Panc1 (cell line): ENCODE data around the gene ELF5. TPM values are rescaled to one million over a fixed set of nuclear protein-coding genes. Genes with fewer than 3 reads are reported as not detected.
A peak's percentile ranks its signal among the peaks of the same experiment; 100 is the strongest.

ENCODE experiments used
- ATAC-seq: fragments of 200-7000 bp; cut with Tn5 transposase; 2 replicates; pipeline ENCODE4 v1.9.1; 2020; ENCODE audit warnings: mild to moderate bottlenecking, moderate library complexity
- BruUV-seq: library from RNA; stranded (reverse); fragments of 400-500 nt; replicated peaks from 2 replicates; lab custom pipeline; 2021; lab: Mats Ljungman, UMichigan
- CTCF ChIA-PET: fragments of 300-600 bp; sonication (Branson Sonifier 250); formaldehyde crosslinking; loops from one replicate; lab custom pipeline; 2022; ENCODE audit warnings: antibody characterized with exemption; lab: Charles Lee
- POLR2A ChIA-PET: fragments of 300-600 bp; sonication (Branson Sonifier 250); formaldehyde crosslinking; loops from one replicate; lab custom pipeline; 2022; ENCODE audit warnings: antibody characterized with exemption; lab: Charles Lee
- DNase-seq: peaks from one replicate; pipeline ENCODE4 v3.0.0-alpha.2; 2010; ENCODE audit warnings: low read depth, low spot score
- H3K27ac ChIP-seq: 2 replicates; pipeline ENCODE4 v1.5.1; 2011; ENCODE audit warnings: mild to moderate bottlenecking, low read length, inconsistent platforms
- H3K27me3 ChIP-seq: fragments of 200-500 bp; sonication (Bioruptor generic); 2 replicates; pipeline ENCODE4 v1.6.0; 2014; ENCODE audit warnings: low read length, inconsistent platforms; ENCODE audit not compliant: control insufficient read depth, insufficient read depth
- H3K36me3 ChIP-seq: fragments of 200-500 bp; sonication (Bioruptor generic); 2 replicates; pipeline ENCODE4 v1.5.1; 2014; ENCODE audit warnings: inconsistent platforms, mild to moderate bottlenecking, low read length, moderate library complexity; ENCODE audit not compliant: control insufficient read depth, insufficient read depth
- H3K4me1 ChIP-seq: 2 replicates; pipeline ENCODE4 v1.5.1; 2011; ENCODE audit warnings: inconsistent platforms, mild to moderate bottlenecking, low read length, moderate library complexity; ENCODE audit not compliant: control insufficient read depth, insufficient read depth
- H3K4me3 ChIP-seq, 2 experiments: 2 replicates each; pipeline ENCODE4 v1.5.1; 2011 to 2012; ENCODE audit warnings: low read depth in 2 of 2, low read length in 2 of 2, mild to moderate bottlenecking in 2 of 2, inconsistent platforms in 1 of 2, moderate library complexity in 1 of 2
- H3K9me3 ChIP-seq: fragments of 200-500 bp; sonication (Bioruptor generic); 2 replicates; pipeline ENCODE4 v1.5.1; 2014; ENCODE audit warnings: low read depth, mild to moderate bottlenecking, inconsistent platforms, low read length, moderate library complexity; ENCODE audit not compliant: control insufficient read depth, insufficient read depth
- CTCF ChIP-seq: fragments of 450-650 bp; IDR thresholded peaks from 2 replicates; pipeline ENCODE4 v1.5.1; 2017; ENCODE audit warnings: mild to moderate bottlenecking
- POLR2AphosphoS5 ChIP-seq: IDR thresholded peaks from 2 replicates; pipeline ENCODE4 v1.6.1; 2012; ENCODE audit warnings: mild to moderate bottlenecking, low read depth, low read length, moderate library complexity
- REST ChIP-seq, 2 experiments: IDR thresholded peaks; 2 replicates each; pipeline ENCODE4 v1.6.1; 2011 to 2012; ENCODE audit warnings: low read depth in 2 of 2, control low read depth in 1 of 2, low read length in 1 of 2, mild to moderate bottlenecking in 1 of 2, moderate library complexity in 1 of 2; ENCODE audit not compliant: insufficient read depth in 1 of 2
- SIN3A ChIP-seq: IDR thresholded peaks from 2 replicates; pipeline ENCODE4 v1.6.1; 2012; ENCODE audit warnings: low read depth, mild to moderate bottlenecking, low read length, moderate library complexity, borderline replicate concordance; ENCODE audit not compliant: insufficient read depth
- TCF7L2 ChIP-seq: IDR thresholded peaks from 2 replicates; pipeline ENCODE4 v1.6.1; 2011; ENCODE audit warnings: mild to moderate bottlenecking, low read depth, low read length, inconsistent platforms
- in situ Hi-C: cut with HindIII; loops from 2 replicates; pipeline ENCODE4 v1.10.0; 2016; ENCODE audit warnings: low sequenced_read_pairs, low pct_unique_long_range_greater_than_20kb
- intact Hi-C: fragments of 100-400 bp; cut with micrococcal nuclease; formaldehyde crosslinking; loops from one replicate; pipeline ENCODE4 v1.10.0; 2022; ENCODE audit not compliant: unreplicated experiment
- total RNA-seq: library from RNA; stranded (reverse); gene quantifications from one replicate; pipeline ENCODE4 v1.2.1, GENCODE V29; 2021; ENCODE audit not compliant: unreplicated experiment

ELF5 gene
- total RNA-seq, 1 experiment from 2014 or later, result not detected

- intact Hi-C loops, result loop anchor here (2.0 to 10.0 kb wide), 2 partner anchors 127 to 339 kb away; no protein-coding TSS in a partner anchor
- TF ChIP-seq CTCF (no peak), TCF7L2 (no peak), REST (IDR thresholded peaks at IDR 0.05; ENCODE audit: insufficient read depth in 1 of 2, low read depth in 2 of 2, low read length in 1 of 2) (no peak), POLR2AphosphoS5 (no peak), SIN3A (no peak)
- POLR2A ChIA-PET, result no interaction called here
- Histone ChIP-seq H3K9me3 (no peaks in the 10 kb centered on the region), H3K4me3 (no peak overlapping the region), H3K36me3 (no peaks in the 10 kb centered on the region), H3K27ac (no peak overlapping the region), H3K4me1 (no peaks in the 10 kb centered on the region; the same call in 1 of the 2 replicates), H3K27me3 (no peaks in the 10 kb centered on the region)
- ATAC-seq (no peak), DNase-seq (no peak)
- CTCF ChIA-PET, result no interaction called here
- no TSS peak for BruUV-seq
- in situ Hi-C loops, result no loop called here
Measured at GRCh38 chr11:34493926-34494595, 19.5 kb downstream of the ELF5 start.

- TF ChIP-seq CTCF (no peak), TCF7L2 (no peak), POLR2AphosphoS5 (no peak), REST (IDR thresholded peaks at IDR 0.05; ENCODE audit: insufficient read depth in 1 of 2, low read depth in 2 of 2, low read length in 1 of 2) (no peak), SIN3A (no peak)
- H3K27me3 ChIP-seq, result no peaks in the 10 kb centered on the region
- intact Hi-C loops, result loop anchor here (2.0 to 10.0 kb wide), 2 partner anchors 127 to 339 kb away; no protein-coding TSS in a partner anchor
- H3K4me3 ChIP-seq, result no peak overlapping the region
- BruUV-seq, result no TSS peak
- DNase-seq (no peak), ATAC-seq (0 out of 2 replicates have a peak, but pooled peaks have one; percentile 18)
- in situ Hi-C loops, result no loop called here
- no peaks in the 10 kb centered on the region for H3K9me3 ChIP-seq
- no peaks in the 10 kb centered on the region for H3K36me3 ChIP-seq
- H3K4me1 ChIP-seq, result no peaks in the 10 kb centered on the region; the same call in 1 of the 2 replicates
- H3K27ac ChIP-seq, result no peak overlapping the region
- POLR2A ChIA-PET, result no interaction called here
- CTCF ChIA-PET, result no interaction called here
Measured at GRCh38 chr11:34493468-34493867, 20.1 kb downstream of the ELF5 start.
